GM21390 (cell line): Measurements from ENCODE around the gene ENPP4.
A peak's percentile ranks its signal among the peaks of the same experiment; 100 is the strongest.
"Not testable (repeated sequence)": the region's sequence is repeated elsewhere in the genome, so short reads cannot be mapped to it uniquely, and the experiment has no call there.

Experiments
- ATAC-seq: cut with Tn5 transposase; IDR thresholded peaks from one replicate; pipeline ENCODE4 v1.9.1; 2021; ENCODE audit not compliant: unreplicated experiment

Gene ENPP4

DNA sequence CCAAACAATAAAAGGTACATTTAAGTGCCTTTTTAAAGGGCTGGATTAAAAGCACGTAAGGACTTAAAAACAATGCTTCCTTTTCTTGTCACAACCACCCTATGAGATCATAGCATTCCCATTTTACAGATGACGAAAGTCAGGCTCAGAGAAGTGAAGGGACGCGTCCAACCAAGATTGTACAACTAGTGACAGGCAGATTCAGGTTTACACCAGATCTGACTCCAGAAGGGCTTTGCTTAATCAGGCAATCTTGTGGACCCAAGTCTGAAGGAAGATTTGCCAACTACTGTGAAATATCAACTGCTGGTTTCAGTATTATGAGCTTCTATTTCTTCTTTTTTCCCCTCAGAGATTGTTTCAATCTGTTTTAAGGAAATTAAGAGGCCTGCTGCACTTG lies 877 bp downstream of the ENPP4 start:
- no peak for ATAC-seq

DNA sequence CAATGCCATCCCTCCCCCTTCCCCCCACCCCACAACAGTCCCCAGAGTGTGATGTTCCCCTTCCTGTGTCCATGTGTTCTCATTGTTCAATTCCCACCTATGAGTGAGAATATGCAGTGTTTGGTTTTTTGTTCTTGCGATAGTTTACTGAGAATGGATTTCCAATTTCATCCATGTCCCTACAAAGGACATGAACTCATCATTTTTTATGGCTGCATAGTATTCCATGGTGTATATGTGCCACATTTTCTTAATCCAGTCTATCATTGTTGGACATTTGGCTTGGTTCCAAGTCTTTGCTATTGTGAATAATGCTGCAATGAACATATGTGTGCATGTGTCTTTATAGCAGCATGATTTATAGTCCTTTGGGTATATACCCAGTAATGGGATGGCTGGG lies 1.5 kb downstream of the ENPP4 start:
- ATAC-seq, result not testable (repeated sequence)

- ATAC-seq, result no peak
Observed at GRCh38 chr6:46134216-46134615, 4.4 kb downstream of the ENPP4 start.

DNA sequence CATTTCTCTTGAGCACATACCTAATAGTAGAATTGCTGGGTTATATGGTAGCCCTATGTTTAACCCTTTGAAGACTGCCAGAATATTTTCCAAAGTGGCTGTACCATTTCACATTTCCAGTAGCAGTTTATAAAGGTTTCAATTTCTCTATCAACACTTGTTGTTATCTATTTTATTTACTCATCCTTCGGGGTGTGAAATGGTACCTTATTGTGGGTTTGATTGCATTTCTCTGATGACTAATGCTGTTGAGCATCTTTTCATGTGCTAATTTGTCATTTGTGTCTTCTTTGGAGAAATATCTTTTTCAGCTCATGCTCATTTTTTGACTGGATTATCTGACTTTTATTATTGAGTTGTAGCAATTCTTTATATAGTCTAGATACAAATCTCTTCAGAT lies 5.4 kb downstream of the ENPP4 start:
- no peak for ATAC-seq

DNA sequence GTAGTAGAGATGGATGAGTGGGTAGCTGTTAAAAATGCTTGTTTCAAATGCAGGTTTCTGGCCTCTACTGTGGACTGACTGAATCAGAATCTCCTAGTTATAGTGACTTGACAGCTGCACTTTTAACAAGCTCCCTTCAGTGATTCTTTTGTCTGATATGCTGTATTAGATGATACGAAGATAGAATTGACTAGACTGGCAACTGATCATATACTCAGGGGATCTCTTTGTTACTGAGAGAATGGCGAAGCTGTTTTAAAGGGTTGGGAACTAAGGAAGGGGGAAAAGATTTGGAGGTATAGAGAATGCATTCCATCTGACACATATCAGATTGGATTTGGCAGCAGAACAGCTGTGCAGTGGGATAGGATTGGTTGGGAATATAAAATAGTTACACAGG lies 7.0 kb downstream of the ENPP4 start:
- no peak for ATAC-seq

- ATAC-seq, result no peak
Observed at GRCh38 chr6:46137387-46137786, 7.6 kb downstream of the ENPP4 start.

DNA sequence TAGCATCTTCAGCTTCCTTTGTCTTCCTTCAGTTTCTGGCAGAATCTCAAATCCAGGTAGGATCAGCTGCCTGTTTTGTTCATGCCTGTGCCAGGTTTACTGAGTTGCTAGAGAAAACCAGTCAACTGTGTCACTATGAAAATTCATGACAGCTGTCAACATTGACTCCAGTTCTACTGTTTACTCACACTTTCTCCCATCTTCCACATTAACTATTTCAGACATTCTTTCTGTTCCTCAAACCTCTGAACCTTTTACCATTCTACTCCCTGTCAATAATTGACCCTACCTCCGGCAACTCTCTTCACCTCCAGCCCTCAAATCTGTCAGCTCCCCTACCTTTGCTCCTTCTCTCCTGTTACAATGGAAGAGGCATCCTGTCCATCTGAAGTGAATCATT lies 8.5 kb downstream of the ENPP4 start:
- ATAC-seq, result peak; percentile 83

GRCh38 chr6:46144270-46144669 lies 14.5 kb downstream of the ENPP4 start:
- ATAC-seq, result no peak

- not testable (repeated sequence) for ATAC-seq
Observed at GRCh38 chr6:46149066-46149465, 19.3 kb downstream of the ENPP4 start.

DNA sequence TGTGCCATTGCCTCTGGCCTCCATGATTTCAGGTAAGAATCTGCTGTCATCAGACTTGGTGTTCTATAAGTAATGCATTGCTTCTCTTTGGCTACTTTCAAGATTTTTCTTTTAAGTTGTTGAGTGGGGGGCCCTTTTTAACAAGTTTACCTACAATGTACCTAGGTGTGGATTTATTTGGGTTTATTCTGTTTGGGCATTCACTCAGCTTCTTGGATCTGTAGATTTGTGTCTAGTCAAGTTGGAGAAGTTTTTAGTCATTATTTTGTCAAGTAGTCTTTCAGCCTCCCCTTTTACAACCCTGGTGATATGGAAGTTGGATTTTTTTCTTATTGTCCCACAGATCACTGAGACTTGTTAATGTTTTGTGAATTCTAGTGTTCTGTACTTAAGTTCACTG lies 26.9 kb downstream of the ENPP4 start:
- no peak for ATAC-seq

GRCh38 chr6:46159229-46159628 lies 29.4 kb downstream of the ENPP4 start:
- ATAC-seq, result no peak

DNA sequence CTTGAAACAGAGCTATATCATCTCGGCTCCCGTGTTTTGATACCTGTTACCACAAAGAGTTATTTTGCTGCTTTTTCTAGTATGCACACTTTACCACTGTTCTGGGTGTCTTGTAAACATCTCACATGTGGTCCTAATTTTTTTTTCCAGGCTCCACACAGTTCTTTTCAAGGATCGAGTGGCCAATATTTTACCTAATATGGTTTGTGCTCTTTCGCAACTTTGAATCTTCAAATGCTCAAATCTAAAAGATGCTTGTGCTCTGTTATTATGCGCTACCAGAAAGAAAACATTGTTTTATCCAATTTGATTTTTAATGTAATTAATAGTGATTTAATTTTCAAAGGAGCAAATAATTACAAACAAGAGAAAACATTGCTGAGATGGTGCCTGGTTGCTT lies 30.3 kb downstream of the ENPP4 start:
- ATAC-seq, result no peak

DNA sequence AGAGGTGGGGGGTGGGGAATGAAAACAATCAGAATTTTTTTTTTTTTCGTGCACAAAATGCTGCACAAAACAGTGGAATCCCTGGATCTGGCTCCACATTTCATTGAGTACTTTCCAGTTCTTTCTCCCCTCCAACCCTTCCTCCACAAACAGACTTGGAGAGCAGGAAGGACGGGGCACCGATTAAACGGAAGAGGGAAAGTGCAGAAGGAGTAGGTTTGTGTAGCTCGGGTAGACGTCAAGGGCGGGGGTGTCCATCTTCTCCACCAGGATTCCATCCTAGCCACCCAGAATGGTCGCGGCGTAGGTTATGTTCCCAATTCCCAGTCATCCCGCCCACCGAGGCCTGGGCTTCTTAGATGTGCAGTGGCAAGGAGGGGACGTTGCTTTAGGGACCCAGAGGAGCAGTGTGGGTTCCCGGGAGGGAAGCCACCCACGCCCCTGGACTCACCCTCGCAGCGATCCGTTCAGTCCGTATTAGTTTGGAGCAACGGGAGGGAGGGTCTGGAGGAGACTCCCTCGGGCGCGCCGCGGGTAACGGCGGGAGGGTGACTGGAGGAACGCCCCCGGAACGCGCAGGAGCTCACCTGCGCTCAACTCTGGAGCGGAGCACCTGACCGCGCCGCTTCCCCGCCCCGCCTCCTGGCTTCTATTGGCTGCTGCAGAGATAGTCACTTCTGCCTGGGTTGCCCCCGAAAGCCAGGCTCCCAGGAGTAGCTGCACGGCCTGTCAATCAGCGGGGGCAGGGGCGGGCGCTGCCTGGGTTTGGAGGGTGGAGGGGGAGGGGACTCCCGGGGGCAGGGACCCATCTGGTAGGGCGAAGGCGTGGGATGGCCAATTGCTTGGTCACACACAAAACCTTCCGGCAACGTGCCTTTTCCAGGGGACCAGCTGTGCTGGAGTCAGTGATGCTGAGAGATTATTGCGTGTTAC lies 40.8 kb downstream of the ENPP4 start, which contains the start of gene ENPP5:
Gene ENPP5, minus strand, starts transcription at position 624 of the 933 bp plus-strand sequence. CDS start 2,718 bp downstream, outside the sequence.
- ATAC-seq, result peak; percentile 84

DNA sequence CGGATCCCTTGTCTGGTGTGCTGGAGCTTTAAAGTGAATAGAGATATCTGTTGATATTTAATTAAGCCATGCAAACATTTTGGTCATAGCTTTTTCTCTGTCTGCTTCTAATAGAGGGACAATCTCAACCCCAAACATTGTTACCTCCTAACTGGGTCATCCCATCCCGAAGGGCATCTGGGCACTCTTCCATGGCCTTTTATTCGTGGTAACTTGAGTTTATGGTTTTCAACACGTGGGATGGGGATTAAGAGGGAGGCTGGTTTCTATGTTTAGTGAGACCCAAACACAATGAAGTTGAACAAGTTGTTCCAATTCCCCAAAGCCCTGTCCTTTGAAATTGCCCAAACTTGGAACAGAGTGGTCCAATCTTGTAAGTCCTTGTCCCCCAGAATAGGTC lies 42.4 kb downstream of the ENPP4 start:
- no peak for ATAC-seq

GRCh38 chr6:46174904-46175303 lies 45.1 kb downstream of the ENPP4 start:
- no peak for ATAC-seq

GRCh38 chr6:46175446-46175845 lies 45.7 kb downstream of the ENPP4 start:
- ATAC-seq, result peak; percentile 72

- ATAC-seq, result peak; percentile 47
Observed at GRCh38 chr6:46175976-46176375, 46.2 kb downstream of the ENPP4 start.

- no peak for ATAC-seq
Observed at GRCh38 chr6:46184114-46184513, 54.3 kb downstream of the ENPP4 start.

DNA sequence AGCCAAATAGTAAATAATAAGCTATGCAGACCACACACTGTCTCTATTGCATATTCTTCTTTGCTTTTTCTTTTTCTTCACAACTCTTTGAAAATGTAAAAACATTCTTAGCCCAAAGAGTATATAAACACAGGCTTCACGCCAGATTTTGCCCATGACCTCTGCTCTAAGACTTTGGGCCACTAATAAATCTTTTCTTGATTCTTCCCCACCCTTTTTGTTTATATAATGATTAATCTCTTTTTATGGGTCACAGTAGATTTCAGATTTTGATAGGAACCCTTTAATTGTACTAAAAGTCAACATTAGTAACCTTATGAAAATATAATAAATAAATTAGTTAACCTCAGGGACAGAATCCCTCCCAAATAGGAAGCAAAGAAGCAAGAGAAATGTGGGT lies 56.8 kb downstream of the ENPP4 start:
- ATAC-seq, result no peak

DNA sequence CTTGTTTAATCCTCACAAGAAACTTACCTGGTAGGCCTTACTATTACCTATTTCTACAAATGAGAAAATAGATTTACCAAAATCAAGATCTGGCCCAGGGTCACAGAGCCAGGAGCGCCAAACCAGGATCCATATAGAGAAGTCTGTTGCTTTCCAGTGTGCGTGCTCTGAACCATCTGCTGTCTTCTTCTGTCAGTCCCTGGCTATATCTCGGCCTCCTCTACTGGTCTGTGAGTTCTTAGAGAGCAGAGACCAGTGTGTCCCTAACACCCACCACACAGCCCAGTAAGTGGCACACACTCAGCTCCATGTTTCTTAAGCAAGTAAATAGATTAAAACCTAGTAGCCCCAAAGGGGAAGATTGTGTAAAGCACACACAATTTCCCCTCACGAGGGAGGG lies 59.9 kb downstream of the ENPP4 start:
- ATAC-seq, result no peak

DNA sequence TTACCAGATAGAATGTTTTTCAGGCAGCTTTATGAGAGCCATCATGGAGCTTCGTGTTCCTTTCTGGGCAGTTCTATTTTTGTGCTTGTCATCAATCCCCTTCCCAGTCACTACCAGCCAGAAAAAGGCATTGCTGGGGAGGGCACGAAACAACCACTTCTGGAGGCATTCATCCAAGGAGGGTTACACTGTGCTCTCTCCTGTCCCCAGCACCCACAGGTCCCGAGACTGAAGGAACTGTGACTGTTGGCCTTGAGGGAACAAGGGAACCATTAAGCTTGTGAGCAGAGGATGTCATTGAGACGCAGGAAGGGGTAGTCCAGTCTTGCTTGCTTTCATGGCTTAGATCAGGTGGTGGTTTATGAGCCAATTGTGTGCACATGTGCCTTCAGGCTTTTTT lies 61.1 kb downstream of the ENPP4 start:
- ATAC-seq, result no peak

- no peak for ATAC-seq
Observed at GRCh38 chr6:46191961-46192360, 62.2 kb downstream of the ENPP4 start.
